ENCODE measurements around the gene RBP7. TPM values are rescaled to one million over a fixed set of nuclear protein-coding genes. Genes with fewer than 3 reads are reported as not detected.

Gene RBP7
- total and polyA plus RNA-seq, 2 of the 4 experiments (the other 2 are of a cell fraction): 0.17 TPM; not detected in 1

DNA sequence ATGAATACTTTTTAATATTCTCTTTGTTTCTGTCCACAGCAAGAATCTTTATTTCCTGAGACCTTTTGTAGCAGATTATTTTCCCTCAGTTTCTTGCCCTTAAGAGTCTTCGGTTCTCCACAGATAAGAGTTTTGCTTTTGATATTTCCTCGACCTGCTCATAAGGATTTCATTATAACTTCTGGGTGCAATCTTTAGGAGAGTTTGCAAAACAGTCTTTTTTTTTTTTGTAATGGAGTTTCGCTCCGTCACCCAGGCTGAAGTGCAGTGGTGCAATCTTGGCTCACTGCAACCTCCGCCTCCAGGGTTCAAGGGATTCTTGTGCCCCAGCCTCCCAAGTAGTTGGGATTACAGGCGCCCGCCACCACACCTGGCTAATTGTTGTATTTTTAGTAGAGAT, 25.6 kb downstream of the RBP7 start:
- Histone ChIP-seq H3K4me1 (ENCODE audit: control insufficient read depth, insufficient read depth, low read length) (no peaks in the 10 kb centered on the region), H3K18ac (ENCODE audit: low read depth, low read length) (no peak overlapping the region), H2BK5ac (ENCODE audit: low read depth, low read length, poor library complexity, severe bottlenecking) (no peak overlapping the region), H3K9ac (ENCODE audit: low read depth, low read length) (no peak overlapping the region), H3K23ac (ENCODE audit: low read depth, low read length) (no peak overlapping the region), H3K9me1 (ENCODE audit: insufficient read depth, low read length) (no peaks in the 10 kb centered on the region), H3K36me3 (ENCODE audit: control insufficient read depth, insufficient read depth, low read length) (no peaks in the 10 kb centered on the region), H4K91ac (ENCODE audit: insufficient read depth, low read depth, low read length) (no peak overlapping the region), H3K9me3 (ENCODE audit: control insufficient read depth, insufficient read depth, low read length) (no peaks in the 10 kb centered on the region), H2AK5ac (ENCODE audit: low read depth, low read length) (no peak overlapping the region), H3K27ac (ENCODE audit: insufficient read depth, low read length) (no peak overlapping the region), H2AK9ac (replicated peaks; ENCODE audit: low read depth, low read length, poor library complexity) (no peak overlapping the region), H2BK20ac (ENCODE audit: low read depth, low read length) (no peak overlapping the region), H4K8ac (ENCODE audit: low read depth in 2 of 2, low read length in 2 of 2) (no peak overlapping the region), H3K14ac (replicated peaks; ENCODE audit: low read depth, low read length) (no peak overlapping the region), H3K79me1 (ENCODE audit: low read depth in 1 of 2, low read length in 2 of 2) (no peaks in the 10 kb centered on the region), H3K4ac (ENCODE audit: low read depth, low read length) (no peak overlapping the region), H2BK15ac (ENCODE audit: low read depth, low read length) (no peak overlapping the region), H4K5ac (ENCODE audit: low read depth, low read length) (no peak overlapping the region), H3K27me3 (ENCODE audit: control insufficient read depth, insufficient read depth, low read length) (0 out of 2 replicates have a peak, but pooled peaks cover 1% of the 10 kb centered on the region), H3K4me2 (ENCODE audit: low read depth, low read length) (no peak overlapping the region), H3K56ac (ENCODE audit: extremely low read depth, insufficient read depth, low read length) (no peak overlapping the region), H3K4me3 (ENCODE audit: insufficient read depth, low read depth, low read length) (no peak overlapping the region), H4K20me1 (ENCODE audit: insufficient read depth, low read length) (no peaks in the 10 kb centered on the region), H2BK120ac (ENCODE audit: low read depth, low read length) (no peak overlapping the region), H2AFZ (replicated peaks; ENCODE audit: low read length, poor library complexity) (no peak overlapping the region)
- ChIA-PET POLR2A (ENCODE audit: unreplicated experiment) (no interaction called here), CTCF (no interaction called here)
- no TSS peak for BruUV-seq (replicated peaks)
- DNase-seq (no peak), ATAC-seq (ENCODE audit: low read depth) (no peak)
- WGBS, 2 experiments (ENCODE audit: extremely low coverage in 2 of 2, insufficient read length in 1 of 2): no CpG with 5 or more reads among the region's 7 CpGs
- dilution Hi-C loops (cut with HindIII; ENCODE audit: low sequenced_read_pairs, unreplicated experiment): no loop called here
- in situ Hi-C loops (cut with MboI; ENCODE audit: low sequenced_read_pairs): no loop called here
- intact Hi-C loops (cut with micrococcal nuclease): no loop called here
- no peak for TF ChIP-seq CEBPB (IDR thresholded peaks at IDR 0.05; ENCODE audit: low read depth, low read length)
- TF ChIP-seq RFX5 (IDR thresholded peaks at IDR 0.05; ENCODE audit: low read depth, low read length): no peak
- no peak for TF ChIP-seq BHLHE40 (IDR thresholded peaks at IDR 0.05; ENCODE audit: low read depth, low read length)
- TF ChIP-seq SMC3 (IDR thresholded peaks at IDR 0.05; ENCODE audit: low read depth, low read length): no peak
- TF ChIP-seq CHD1 (IDR thresholded peaks at IDR 0.05; ENCODE audit: low read depth, low read length): no peak
- no peak for TF ChIP-seq MAZ (IDR thresholded peaks at IDR 0.05; ENCODE audit: borderline replicate concordance, low read depth, low read length)
- TF ChIP-seq RAD21 (IDR thresholded peaks at IDR 0.05; ENCODE audit: low read length): no peak
- TF ChIP-seq, protein P1, sequence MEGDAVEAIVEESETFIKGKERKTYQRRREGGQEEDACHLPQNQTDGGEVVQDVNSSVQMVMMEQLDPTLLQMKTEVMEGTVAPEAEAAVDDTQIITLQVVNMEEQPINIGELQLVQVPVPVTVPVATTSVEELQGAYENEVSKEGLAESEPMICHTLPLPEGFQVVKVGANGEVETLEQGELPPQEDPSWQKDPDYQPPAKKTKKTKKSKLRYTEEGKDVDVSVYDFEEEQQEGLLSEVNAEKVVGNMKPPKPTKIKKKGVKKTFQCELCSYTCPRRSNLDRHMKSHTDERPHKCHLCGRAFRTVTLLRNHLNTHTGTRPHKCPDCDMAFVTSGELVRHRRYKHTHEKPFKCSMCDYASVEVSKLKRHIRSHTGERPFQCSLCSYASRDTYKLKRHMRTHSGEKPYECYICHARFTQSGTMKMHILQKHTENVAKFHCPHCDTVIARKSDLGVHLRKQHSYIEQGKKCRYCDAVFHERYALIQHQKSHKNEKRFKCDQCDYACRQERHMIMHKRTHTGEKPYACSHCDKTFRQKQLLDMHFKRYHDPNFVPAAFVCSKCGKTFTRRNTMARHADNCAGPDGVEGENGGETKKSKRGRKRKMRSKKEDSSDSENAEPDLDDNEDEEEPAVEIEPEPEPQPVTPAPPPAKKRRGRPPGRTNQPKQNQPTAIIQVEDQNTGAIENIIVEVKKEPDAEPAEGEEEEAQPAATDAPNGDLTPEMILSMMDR (conservative IDR thresholded peaks at IDR 0.05; ENCODE audit: low read depth, low read length): no peak
- no peak for TF ChIP-seq POLR2A (IDR thresholded peaks at IDR 0.05; ENCODE audit: low read depth, low read length)
- no peak for TF ChIP-seq MXI1 (IDR thresholded peaks at IDR 0.05; ENCODE audit: borderline replicate concordance, low read depth, low read length)
- TF ChIP-seq NFE2L2 (IDR thresholded peaks at IDR 0.05; ENCODE audit: low read depth, low read length): no peak
- TF ChIP-seq FOS (IDR thresholded peaks at IDR 0.05; ENCODE audit: low read depth, low read length): no peak
- no peak for TF ChIP-seq RCOR1 (IDR thresholded peaks at IDR 0.05; ENCODE audit: insufficient replicate concordance, low read length)
- TF ChIP-seq, protein P2, sequence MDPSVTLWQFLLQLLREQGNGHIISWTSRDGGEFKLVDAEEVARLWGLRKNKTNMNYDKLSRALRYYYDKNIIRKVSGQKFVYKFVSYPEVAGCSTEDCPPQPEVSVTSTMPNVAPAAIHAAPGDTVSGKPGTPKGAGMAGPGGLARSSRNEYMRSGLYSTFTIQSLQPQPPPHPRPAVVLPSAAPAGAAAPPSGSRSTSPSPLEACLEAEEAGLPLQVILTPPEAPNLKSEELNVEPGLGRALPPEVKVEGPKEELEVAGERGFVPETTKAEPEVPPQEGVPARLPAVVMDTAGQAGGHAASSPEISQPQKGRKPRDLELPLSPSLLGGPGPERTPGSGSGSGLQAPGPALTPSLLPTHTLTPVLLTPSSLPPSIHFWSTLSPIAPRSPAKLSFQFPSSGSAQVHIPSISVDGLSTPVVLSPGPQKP (IDR thresholded peaks at IDR 0.05; ENCODE audit: borderline replicate concordance, low read depth, low read length): no peak
- TF ChIP-seq MAFK (IDR thresholded peaks at IDR 0.05; ENCODE audit: low read depth, low read length): no peak
- TF ChIP-seq, protein P3, sequence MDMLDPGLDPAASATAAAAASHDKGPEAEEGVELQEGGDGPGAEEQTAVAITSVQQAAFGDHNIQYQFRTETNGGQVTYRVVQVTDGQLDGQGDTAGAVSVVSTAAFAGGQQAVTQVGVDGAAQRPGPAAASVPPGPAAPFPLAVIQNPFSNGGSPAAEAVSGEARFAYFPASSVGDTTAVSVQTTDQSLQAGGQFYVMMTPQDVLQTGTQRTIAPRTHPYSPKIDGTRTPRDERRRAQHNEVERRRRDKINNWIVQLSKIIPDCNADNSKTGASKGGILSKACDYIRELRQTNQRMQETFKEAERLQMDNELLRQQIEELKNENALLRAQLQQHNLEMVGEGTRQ (IDR thresholded peaks at IDR 0.05; ENCODE audit: low read depth, low read length): no peak
